Measurements from ENCODE around the gene SLC17A9.

SLC17A9 gene

DNA sequence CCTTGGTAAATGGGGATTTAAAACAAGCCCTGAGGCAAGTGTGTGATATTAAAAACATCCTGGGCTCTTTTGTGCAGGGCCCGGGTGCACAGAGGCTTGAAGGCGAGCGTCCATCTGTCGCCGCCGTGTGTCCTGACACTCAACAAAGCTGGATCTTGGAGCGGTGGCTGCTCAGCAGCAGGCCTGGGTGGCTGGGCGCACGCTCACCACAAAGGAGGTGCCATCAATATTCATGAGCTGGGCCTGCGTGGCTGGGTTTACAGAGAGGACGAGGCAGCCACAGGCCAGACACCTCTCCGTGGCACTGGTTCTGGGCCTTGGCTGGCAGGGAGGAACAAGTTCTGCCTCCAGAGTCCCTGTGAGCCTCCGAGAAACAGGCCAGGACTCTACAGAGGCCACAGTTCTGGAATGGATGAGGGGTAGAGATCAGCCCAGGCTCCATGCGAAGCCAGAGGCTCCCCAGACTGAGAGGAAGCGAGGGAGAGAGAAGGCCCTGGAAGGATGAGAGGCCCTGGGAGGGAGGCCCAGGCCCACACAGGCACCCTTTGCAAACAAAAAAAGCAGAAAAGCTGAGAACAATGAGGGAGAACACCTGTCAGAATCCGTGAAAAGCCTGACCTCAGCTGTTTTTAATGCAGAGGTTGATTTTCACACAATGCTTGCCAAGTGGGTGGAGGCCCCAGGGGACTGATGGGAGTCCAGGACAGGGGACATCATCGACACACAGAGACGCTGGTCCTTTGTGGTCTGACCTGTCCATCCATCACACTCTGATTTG, 32.3 kb downstream of the SLC17A9 start:
- DNase-seq = no peak

DNA sequence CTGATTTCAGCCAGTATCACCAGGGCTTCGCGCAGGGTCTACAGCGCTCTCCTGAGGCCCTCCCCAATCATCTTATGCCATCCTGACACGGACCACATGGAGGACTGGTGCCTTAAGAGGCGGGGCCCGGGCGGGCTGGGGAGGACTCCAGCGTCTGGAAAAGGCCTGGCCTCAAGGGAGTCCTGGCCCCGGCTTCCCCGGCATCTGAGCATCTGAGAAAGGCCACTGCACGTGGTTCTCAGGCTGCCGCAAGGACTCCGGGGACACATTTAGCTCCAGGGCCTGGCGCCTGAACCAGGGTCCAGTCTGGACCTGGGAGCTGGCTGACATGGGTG, 32.9 kb downstream of the SLC17A9 start:
- no peak for DNase-seq

GRCh38 chr20:62986257-62986800, 33.8 kb downstream of the SLC17A9 start:
- no peak for DNase-seq

DNA sequence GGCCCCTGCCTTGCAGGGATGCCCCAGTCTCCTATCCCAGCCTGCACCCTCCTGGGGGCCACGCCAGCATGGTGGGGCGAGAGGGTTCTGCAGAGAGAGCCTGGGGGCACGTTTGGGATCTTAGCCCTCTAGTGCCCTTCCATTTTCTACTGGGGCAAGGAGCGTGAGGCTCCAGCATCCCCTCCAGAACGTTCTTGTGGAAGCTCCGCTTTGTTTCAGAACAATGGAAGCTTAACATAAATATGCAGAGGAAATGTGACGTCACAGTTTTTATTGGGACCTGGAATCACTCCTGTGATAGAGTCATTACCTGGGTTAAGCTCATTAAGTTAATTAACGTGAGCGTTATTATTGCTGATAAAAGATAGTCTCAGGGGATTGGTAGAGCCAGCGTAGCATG, 34.6 kb downstream of the SLC17A9 start:
- DNase-seq = no peak

DNA sequence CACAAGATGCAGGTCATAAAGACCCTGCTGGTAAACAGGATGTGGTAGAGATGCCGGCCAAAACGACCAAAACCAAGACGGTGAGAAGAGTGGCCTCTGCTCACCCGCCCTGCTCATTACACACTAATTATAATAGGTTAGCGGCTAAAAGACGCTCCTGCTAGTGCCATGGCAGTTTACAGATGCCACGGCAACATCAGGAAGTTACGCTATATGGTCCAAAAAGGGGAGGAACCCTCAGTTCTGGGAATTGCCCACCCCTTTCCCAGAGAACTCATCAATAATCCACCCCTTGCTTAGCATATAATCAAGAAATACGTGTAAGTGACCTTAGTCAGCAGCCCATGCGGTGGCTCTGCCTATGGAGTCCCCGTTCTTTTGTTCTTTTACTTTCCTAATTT, 36.7 kb downstream of the SLC17A9 start:
- DNase-seq = no peak

GRCh38 chr20:62990306-62990825, 37.9 kb downstream of the SLC17A9 start:
- no peak for DNase-seq

GRCh38 chr20:62991196-62991807, 38.8 kb downstream of the SLC17A9 start:
- DNase-seq = no peak

DNA sequence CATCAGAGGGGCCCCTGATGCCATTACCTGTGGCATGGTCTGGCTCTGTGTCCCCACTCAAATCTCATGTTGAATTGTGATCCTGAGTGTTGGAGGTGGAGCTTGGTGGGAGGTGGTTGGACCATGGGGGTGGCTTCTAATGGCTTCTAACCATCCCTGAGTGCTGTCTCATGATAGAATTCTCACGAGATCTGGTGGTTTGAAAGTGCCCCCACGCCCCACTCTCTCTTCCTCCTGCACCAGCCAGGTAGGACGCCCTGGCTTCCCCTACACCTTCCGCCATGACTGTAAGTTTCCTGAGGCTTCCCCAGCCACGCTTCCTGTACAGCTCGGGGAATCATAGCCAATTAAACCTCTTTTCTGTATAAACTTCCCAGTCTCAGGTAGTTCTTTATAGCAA, 39.4 kb downstream of the SLC17A9 start:
- no peak for DNase-seq

GRCh38 chr20:62993856-62994494, 41.5 kb downstream of the SLC17A9 start:
- DNase-seq = no peak

- DNase-seq = no peak
Measured at GRCh38 chr20:62994869-62995281, 42.4 kb downstream of the SLC17A9 start.

GRCh38 chr20:62995481-62995880, 43.0 kb downstream of the SLC17A9 start:
- DNase-seq = no peak

GRCh38 chr20:62995898-62996595, 43.5 kb downstream of the SLC17A9 start:
- no peak for DNase-seq

GRCh38 chr20:62996596-62996982, 44.1 kb downstream of the SLC17A9 start:
- DNase-seq = no peak

DNA sequence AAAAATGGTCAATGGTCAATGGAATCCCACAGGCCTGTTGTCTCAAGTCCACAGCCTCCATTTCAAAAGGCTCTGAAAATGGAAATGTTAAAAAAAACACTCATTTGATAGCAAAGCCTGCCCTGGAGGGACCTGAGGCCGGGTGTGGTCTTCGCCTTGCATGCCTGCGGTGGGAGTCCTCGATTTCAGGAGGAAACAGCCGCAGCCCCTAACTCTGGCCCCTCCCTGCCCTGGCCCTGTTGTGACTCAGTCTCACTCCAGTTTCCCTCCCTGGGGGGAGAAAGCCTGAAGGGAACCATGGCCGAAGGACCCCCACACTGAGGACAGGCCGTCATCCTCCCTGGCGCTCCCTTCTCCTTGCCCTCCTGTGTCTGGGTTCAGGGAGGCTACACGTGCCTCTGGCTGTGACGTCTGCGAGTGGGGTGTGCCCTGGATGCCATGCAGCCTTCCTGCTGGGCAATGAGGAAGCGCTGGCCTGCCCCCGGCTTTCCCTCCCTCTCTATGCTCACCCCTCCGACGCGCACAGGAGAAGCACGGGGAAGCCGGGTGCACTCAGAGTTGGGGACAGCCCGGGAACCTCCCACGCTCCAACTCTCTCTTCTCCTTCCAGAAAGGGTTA, 45.0 kb downstream of the SLC17A9 start:
- DNase-seq = no peak

GRCh38 chr20:62998449-62998848, 45.9 kb downstream of the SLC17A9 start:
- DNase-seq = no peak

- DNase-seq = no peak
Measured at GRCh38 chr20:62999580-62999979, 47.1 kb downstream of the SLC17A9 start.

- DNase-seq = no peak
Measured at GRCh38 chr20:63000036-63000435, 47.5 kb downstream of the SLC17A9 start.

DNA sequence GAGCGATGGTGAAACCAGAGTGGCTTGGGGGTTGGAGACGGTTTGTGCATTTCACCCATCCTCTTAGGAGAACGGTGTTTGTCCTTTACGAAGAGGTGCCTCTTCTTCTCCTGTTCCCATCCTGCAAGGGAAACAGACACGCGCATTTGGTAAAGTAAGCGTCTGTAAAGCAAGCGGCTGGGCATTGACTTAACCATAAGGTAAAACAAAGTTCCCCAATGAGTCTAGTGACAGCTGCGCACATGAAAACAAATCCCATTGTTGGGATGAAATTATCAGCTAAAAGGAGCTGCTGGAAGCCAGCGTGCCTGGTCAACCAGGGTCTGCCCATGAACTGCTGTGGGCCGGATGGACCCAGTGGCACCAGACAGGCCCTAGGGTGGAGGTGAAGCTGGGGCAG, 48.4 kb downstream of the SLC17A9 start:
- no peak for DNase-seq

GRCh38 chr20:63002511-63002910, 50.0 kb downstream of the SLC17A9 start:
- no peak for DNase-seq

DNA sequence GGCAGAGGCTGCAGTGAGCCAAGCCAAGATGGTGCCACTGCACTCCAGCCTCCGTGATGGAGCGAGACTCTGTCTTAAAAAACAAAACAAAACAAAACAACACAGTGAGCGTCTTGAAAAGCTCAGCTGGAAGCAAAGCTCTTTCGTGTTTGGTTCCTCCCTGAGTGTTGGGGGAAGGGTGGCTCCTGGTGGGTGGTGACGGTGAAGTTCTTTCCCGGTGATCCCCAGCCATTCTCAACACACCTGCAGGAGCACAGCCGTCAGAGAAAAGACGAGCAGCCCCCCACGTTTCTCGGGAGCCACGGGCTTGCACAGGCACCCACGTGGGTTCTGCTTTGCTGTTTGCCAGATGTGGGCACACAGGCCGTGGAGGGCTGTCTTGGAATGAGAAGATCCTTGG, 51.0 kb downstream of the SLC17A9 start:
- no peak for DNase-seq

DNA sequence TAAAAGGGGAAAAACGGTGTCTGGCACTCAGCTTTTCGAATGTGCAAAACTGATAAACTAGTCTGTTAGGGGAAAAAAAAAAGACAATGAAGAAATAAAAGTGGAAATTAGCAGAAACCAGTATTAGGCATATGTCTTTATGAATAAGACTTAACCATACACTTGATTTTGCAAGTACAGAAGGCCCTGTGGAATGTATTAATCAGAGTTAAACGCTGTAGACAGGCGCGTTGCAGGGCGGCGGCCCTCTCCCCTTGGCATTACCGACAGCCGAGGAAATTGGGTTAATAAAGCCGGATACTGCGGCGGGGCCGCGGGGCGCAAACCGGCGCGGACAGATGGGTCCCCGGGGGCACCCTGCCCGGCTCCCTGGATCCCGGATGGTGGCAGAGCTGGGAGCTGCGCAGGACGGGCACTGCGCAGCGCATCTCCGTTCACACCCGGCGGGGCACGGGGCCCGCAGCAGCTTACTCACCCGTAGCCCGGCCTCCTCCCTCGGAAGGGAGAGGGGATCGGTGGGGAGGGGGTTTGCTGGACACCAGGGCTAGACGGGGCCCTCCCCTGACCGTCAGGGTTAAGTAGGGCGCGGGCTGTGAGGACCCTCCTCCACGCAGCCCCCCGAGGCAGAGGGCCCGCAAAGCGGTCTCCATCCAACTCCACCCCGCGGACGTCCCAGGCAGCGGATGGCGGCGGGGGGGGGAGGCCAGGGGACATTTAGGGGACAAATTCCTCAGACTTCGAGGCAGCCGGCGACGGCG, 52.3 kb downstream of the SLC17A9 start:
- no peak for DNase-seq

DNA sequence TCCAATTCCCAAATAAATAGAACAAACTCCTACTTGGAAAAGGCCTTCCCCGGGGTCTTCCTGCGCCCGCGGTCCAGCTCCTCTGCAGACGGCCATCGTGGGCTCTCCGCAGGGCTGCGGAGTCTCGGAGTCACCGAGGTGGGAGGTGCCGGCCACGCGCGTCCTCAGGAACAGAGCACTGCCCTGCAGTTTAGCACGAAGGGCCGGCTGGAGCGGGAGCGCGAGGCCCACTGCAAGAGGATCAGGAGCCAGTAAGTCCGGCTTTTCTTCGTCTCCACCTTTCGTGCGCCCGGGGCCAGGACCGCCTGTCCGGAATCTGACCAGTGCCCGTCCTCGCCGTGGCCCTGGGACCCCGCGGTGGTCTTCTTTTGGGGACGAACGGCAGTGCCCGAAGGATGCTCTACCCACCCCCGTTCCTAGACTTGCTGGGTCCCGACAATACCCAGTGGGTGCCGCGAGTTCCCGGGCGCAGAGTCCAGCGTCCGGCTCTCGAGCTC, 52.9 kb downstream of the SLC17A9 start:
- no peak for DNase-seq

All from activated naive CD4-positive, alpha-beta T cell treated with Interleukin-2 at 50 U/mL for 16 hours (primary cell).